HG03280 (cell line): ENCODE results near the gene YAP1.

Source experiments
- ATAC-seq: cut with Tn5 transposase; IDR thresholded peaks from one replicate; pipeline ENCODE4 v1.9.1; 2021; ENCODE audit warnings: mild to moderate bottlenecking, moderate library complexity; ENCODE audit not compliant: unreplicated experiment

Gene YAP1

DNA sequence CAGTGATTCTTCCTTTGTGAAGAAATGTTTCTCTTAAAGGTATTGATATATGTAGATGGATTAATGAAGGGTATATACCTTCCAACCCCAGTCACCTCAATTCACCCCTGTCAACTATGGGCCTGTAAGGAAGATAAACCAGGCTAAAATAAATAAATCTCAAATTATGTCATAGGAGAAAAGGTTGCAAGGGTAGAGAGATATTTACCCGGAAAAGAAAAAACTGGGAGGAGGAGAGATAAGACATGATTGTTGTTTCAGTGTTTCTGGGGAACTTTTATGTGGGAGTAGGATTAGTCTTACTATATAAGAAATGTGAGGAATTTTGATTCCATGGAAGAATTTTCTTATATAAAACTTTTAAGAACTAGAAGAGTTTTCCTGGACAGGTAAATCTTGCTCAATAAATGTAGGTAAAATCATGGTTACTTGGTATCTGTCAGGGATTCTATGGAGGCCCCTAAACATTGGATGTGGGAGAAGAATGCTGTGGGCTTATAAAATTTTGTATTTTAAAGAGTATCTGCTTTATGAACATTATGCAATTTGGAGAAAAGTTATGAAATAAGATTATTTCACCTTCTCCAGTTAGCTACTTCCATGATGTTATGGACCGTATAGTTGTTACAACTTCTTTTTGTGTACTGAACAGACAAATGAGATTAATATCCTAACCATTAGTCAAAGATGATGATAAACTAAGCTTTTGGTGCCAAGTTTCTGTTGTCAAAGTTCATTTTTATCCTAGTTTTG, 6.4 kb downstream of the YAP1 start:
- no peak for ATAC-seq

DNA sequence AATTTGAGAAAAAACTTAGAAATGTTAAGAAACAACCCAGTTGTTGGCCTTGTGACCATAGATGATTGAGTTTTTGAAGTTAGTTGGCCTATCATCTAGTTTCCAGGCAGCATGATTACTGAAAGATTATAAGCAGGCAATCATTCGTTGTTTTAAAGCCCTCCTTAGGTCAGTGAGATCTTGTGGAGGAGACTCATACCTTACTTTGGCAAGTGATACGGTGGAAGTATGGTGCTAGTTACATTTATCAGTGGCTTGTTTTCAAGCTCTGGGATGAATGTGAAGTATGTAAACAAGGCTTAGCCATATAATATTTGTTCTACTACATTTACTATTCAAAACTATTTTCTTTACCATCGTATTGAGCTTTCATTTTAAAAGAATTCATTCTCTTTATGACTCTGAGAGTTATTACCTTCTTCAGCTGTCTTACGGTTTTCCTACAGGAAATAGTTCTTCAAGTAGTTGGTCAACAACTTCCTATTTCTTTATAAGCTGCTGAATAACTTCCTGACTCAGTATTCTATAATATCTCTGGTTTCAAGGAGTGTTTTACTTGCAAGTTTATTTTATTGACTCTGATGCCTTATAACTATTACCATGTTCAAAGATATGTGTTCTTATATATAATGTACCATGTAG, 7.3 kb downstream of the YAP1 start:
- no peak for ATAC-seq

DNA sequence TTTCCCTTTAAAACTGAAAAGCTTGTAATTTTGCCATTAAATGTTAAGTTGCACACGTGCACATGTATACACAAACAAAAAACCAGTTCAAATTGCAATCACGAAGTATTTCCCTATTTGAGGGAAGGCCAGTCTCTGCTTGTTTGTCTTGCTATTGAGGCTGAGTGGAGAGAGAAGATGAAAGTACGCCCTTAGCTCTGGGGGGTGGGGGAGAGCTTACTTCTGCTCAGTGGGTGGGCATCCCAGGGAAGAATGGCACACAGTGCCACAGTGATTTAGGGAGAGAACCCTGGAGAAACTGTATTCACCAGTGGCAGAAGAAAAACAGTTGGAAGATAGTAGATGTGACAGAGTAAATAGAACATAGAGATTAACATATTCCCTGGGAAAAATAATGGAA, 8.7 kb downstream of the YAP1 start:
- no peak for ATAC-seq

GRCh38 chr11:102119997-102120396, 9.8 kb downstream of the YAP1 start:
- ATAC-seq = no peak

- ATAC-seq = no peak
Measured at GRCh38 chr11:102120437-102120973, 10.3 kb downstream of the YAP1 start.

- no peak for ATAC-seq
Measured at GRCh38 chr11:102121329-102121728, 11.1 kb downstream of the YAP1 start.

DNA sequence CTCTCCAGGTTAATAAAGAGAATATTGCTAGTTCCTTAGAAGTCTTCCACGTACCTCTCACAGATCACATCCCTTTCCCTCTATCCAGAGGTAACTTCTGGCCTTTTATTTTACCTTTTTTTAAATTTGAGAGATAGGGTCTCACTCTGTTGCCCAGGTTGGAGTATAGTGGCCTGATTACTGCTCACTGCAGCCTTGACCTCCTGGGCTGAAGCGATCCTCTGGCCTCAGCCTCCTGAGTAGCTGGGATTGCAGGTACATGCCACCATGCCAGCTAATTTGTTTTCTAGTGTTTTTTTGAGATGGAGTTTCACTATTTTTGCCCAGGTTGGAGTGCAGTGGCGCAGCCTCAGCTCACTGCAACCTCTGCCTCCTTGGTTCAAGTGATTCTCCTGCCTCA, 24.4 kb downstream of the YAP1 start:
- no peak for ATAC-seq

- no peak for ATAC-seq
Measured at GRCh38 chr11:102135256-102135655, 25.0 kb downstream of the YAP1 start.

DNA sequence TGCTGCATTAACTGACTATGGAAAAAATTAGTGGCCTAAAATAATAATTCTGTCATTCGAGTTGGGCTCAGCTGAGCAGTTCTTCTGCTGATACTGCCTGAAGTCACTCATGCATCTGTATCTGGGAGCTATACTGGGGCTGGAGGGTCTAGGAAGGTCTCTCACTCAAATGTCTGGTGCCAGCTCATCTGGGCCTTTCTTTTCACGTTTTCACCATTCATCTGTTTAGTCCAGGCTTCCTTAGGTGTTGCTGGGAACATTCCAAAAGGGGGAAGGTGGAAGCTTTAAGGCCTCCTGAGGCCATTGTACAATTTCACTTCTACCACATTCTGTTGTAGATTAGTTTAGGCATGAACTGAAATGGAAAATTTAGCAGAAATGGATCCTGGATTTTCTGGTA, 28.0 kb downstream of the YAP1 start:
- ATAC-seq = no peak

DNA sequence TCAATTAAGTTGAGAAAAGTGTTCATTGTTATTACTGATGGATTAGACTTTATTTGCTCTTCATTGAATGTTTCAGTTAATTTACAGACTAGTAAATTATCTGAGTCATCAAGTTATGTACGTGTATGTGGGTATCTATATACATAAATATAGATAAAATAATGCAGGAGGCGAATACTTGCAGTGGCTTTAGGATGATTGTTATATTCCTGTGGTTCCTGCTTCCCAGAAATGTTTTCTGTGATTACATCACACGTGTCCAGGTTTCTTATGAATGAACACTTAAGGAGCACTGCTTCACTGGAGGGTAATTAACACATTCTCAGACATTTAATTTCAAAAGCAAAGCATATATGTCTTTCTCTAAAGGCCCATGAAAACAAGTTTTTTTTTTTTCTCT, 28.4 kb downstream of the YAP1 start:
- ATAC-seq = no peak

GRCh38 chr11:102139081-102139498, 28.8 kb downstream of the YAP1 start:
- no peak for ATAC-seq

DNA sequence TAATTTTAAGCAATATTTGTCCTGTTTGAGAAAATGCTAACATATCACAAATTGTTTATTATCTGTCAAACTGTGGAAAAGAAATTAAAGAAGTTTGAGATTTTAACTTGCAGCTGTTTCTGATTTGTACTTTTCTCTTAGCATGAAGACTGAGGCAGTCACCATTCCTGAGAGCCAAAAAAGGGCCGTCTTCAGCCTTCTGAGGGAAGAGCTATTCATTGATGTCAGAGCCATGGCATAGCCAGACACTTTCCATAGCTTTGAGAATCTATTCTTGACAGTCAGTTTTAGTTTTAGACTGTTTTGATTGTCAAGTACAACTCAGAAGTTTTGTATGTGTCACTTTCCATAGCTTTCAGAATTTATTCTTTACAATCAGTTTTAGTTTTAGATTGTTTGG, 32.1 kb downstream of the YAP1 start:
- no peak for ATAC-seq

DNA sequence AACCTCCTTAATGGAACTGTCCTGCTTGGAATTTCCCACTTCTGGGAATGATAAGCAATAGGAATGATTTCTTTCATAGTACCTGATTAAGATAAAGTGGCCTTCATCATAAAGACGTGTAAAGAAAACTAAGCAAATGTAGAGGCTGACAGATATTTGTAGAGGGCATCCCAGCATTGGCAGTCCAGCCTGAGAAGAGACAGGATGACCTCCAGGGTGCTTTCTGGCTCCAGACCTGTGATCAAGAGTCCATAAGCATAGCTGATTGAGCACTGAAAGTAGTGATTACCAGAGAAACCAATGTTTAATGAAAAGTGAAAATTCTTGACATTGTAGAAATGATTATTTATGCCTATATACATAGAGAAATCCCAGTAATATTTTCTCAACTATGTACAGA, 33.6 kb downstream of the YAP1 start:
- ATAC-seq = no peak

DNA sequence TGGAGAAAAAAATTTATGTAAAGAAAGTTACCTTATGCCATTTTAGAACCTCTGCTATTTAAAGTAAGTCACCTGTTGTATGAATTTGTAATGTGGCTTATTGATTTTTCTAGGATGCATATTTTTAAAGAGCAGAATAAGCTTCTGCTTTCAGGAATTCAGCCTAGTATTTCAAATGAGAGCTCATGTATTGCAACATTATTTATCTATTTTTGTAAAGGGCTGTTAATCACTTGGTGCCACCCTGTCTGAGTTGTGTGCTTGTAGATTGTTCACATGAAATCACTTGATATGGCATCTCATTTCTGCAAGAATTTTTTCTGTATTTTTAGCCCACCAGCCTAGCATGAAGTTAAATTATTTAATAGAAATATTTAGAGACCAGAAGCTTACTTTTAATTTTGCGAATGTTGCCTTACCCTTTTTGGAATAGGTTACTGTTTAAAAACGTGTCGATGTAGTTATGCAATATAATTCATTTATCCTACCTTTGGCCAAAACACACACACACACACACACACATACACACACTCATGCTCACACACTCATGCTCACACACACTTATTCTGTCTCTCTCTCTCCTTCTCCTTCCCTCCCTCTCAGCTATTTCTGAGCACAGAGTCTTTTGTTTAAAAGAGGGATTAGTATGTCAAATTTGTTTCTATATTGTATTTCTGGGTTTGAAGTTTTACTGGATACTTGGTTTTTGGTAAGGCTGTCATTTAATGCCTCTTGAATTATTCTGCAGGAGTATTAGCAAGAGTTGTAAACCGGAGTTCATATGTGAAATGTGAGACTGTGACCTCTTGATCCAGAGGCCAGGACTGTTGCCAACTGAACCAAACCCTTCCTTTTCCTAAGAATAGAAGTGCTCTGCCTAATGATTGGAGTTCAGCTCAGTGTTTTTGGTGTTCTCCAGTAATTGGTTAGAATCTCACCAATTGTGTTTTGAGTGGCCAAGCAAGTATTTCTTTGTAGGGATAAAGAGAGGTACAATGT, 34.4 kb downstream of the YAP1 start:
- ATAC-seq = no peak

DNA sequence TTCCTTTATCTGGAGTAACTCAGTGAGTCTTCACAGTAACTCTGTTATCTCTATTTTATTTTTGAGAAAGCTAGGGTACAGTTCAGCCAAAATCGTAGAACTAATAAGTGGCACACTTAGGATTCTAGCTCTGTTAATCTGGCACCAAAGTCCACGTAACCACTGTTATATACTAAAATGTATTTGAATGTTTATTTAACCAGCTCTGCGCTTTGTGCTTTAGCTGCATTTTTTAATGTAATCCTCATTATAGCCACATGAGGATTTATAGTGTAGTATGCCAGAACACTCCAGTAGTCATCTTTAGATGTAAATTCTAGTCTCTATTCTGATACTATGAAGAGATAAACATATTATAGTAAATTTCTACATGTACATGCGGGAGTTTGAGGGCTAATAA, 36.8 kb downstream of the YAP1 start:
- ATAC-seq = no peak

DNA sequence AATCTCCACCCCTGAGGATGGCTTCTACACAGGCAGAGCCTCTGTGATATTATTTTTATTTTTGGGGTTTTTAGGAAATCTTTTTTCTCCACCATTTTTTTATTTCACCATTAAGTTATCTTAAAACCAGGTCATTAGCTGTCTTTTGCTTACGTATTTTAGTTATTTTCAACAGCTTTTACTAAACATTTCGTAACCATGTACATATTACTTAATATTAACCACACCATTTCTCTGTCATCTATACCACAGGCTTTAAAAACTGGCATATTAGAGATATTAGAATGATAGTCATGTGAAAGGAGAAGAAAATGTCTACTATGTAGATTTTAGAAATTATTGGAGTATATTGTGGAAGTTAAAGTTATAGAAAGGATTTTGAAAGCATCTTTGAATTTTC, 37.4 kb downstream of the YAP1 start:
- ATAC-seq = no peak

DNA sequence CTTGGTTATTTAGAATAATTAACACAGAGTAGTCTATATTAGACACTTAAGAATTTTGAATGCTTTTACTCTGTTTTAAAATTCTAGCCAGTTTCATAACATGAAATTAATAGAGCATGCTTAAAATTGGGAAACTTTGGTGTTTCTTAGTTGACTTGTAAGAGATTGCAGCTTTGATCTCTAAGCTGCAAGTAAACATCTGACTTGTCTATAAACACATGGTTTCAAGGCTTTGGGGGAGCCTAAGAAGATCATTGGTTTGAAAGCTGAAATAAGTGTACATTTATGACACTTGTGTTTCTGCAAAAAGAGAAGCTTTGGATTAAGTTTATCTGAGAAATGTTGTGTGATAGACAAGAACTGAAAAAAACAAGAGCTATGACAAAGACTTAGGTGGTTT, 37.8 kb downstream of the YAP1 start:
- ATAC-seq = no peak

- no peak for ATAC-seq
Measured at GRCh38 chr11:102151784-102152525, 41.7 kb downstream of the YAP1 start.

- ATAC-seq = no peak
Measured at GRCh38 chr11:102153082-102153481, 42.8 kb downstream of the YAP1 start.

DNA sequence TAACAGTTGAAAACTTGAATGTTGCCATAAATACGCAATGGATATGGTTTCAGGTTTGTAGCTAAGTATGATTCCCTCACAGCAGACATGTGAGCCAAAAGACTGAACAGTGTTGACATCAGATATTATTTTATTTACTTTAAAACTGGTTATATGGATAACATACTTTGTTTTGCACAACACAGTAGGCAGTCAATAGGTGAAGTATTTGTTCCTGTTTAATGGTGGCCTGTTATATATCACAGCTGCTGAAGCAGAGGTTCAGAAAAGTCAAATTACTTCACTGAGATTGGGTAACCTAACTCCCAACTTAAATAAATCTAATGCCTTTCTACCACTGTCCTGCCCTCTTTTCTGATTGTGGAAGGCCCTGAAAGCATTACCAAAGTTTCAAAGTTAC, 44.6 kb downstream of the YAP1 start:
- ATAC-seq = no peak

GRCh38 chr11:102155676-102156075, 45.4 kb downstream of the YAP1 start:
- no peak for ATAC-seq
